CD4-positive, alpha-beta T cell treated with Interleukin-6 at 100 ng/mL for 8 hours (primary cell): ENCODE results near the gene LGI2.

ENCODE experiments used
- DNase-seq: peaks from one replicate; pipeline ENCODE4 v3.0.0-alpha.2; 2020; ENCODE audit warnings: mixed read lengths, low spot score

The LGI2 gene

DNA sequence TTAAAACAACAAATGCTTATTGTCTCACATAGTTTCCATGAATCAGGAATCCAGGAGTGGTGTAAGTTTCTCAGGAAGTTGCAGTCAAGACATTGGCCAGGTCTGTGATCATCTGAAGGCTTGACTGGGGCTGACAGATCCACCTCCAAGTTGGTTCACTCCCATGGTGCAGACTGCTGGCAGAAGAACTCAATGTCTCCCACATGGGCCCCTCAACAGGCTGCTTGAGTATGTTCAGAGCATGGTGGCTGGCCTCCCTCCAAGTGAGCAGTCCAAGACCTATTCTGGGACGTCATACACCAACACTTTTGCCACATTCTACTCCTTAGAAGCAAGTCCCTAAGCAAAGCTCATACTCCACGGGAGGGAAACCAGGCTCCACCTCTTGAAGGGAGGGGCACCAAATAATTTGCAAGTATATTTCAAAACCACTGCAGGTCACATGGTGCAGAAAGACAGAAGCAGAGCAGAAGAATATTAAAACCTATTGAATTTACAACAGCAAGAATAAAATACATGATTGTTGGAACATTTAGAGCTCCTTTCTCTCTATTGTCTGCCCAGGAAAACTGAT is 35.3 kb downstream of the LGI2 start:
- DNase-seq: no peak

DNA sequence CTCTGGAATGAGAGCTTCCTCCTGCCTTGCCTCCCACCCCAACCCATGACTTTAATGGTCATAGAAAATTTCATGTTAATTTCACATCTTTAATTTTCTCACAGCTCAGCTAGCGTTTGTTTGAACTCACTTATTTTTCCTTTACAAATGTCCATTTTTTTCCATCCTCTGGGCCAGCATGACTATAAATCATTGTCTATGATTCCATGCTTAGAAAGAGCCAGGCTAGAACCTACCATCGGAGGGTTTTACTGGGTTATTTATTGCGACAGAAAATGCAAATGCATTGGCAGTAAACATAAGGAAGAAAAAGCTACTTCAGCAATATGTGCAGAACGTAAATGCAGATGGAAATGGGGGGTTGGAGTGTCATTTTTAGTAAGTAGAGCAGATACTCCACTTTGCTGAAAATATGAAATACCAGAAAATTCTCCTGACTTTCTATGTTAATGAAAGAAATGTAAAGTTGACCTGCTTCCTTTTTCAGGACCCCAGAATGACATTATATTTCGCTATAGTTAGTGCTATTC is 37.1 kb downstream of the LGI2 start:
- DNase-seq: no peak

DNA sequence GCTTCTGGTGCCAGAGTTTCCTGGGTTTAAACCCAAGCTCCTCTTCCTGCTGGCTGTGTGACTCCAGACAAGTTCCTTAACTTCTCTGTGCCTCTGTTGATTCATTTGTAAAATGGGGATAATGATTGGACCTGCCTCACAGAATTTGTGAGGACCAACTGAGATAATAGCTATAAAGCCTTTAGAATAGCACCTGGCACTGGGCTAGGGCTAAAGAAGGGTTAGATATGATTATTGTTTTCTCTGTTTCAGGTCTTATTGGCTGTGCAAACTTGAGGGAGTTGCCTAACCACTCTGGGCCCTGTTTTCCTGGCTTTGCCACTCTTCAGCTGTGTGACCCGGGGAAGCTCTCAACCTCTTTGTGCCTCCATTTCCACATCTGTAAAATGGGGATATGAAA is 37.8 kb downstream of the LGI2 start:
- DNase-seq: no peak

- no peak for DNase-seq
These were observed 39.7 kb downstream of the LGI2 start for GRCh38 chr4:24991015-24991414.

- no peak for DNase-seq
These were observed 41.4 kb downstream of the LGI2 start for GRCh38 chr4:24989327-24989726.

DNA sequence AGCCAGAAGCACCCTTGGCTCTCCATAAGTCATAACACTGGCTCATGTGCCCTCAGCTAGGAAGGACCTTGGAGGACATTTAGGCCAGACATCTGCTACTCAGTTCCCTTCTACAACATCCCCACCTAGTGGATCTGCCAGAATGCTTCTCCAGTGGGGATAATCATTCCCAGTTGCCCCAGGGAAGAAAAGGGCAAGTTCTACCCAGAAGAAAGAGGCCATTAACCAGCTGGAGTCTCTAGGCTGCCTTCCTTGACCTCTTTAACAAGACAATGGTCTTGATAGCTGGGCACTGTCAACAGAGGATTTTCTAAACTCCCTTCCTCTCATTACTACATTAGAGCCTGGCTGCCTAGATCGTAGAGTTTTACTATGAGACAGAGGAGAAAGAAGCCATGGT is 42.0 kb downstream of the LGI2 start:
- no peak for DNase-seq

- no peak for DNase-seq
These were observed 45.9 kb downstream of the LGI2 start for GRCh38 chr4:24984602-24985532.

DNA sequence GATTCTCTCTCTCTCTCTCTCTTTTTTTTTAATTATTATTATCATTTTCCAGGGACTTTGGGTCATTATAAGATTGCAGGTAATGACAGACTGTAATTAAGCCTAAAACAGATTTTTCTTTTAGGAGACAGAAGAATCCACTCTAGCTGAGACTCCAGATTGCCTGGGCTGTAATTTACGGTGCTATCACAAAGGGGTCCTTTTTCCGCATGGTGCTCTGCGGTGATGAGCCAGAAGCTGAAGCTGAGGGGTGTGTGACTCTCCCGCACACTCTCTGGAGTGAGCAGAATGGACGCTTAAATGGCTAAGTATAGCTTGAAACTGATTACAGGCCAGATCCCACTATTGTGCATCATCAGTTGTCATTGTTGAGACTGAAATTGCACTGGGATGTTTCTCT is 50.0 kb downstream of the LGI2 start:
- no peak for DNase-seq

- peak; percentile 46 for DNase-seq
These were observed 50.6 kb downstream of the LGI2 start for GRCh38 chr4:24980064-24980690.

GRCh38 chr4:24979554-24979953 is 51.2 kb downstream of the LGI2 start:
- no peak for DNase-seq

- DNase-seq: no peak
These were observed 52.3 kb downstream of the LGI2 start for GRCh38 chr4:24978291-24979075.

DNA sequence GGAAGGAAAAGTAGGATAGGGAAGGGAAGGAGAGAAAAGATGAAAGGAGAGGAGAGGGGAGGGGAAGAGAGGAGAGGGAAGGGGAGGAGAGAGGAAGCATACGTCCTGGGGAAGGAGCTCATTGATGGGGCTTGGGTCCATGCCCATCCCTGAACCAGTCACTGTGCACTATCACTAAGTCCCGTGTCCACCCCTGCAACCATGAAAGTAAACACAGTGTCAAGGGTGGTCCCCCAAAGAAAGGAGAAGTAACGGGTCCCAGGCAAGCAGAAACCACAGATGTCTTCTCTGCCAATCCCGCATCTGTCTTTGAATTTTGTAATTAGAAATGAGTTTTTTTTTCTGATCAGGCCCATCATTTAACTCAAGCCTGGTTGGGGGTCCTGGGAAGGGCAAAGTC is 55.2 kb downstream of the LGI2 start:
- DNase-seq: no peak

DNA sequence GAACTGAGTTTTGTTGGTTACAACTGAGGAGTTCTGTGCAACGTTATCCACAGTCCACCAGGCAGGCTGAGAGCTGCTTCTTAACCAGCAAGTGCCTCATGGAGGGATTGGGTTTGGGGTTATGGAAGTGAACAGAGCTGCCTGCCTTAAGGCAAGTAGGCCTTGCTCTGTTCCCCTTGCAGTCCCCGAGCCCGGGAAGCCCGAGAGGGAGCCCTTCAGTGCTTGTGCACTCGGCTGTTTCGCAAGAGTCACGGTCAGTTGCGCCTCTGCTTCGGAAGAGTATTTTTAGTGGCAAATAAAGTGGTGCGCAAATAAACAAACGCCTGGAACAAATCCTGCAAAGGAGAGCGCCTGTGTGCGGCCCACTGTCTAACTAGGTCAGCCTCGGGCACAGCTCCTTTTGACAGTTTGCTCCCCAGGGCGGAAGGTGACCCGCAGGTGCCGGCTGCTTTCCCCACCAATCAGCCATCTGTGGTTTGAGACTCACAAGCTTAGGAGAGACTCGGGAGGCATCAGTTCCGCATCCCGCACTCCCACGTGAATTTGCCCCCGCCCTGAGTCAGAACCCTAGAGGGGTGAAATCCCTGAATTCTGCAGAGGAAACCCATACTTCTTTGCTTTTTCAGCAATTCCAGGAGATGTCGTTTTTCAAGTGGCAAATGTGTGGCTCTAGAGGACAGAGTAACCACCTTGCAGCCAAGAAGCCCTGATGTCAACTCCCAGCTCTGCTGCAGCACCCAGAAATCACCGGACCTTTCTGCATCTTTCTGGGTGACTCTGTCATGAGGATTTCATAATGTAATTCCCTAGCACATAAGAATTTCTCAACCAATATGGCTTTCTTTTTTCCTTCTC is 56.8 kb downstream of the LGI2 start:
- DNase-seq: no peak

DNA sequence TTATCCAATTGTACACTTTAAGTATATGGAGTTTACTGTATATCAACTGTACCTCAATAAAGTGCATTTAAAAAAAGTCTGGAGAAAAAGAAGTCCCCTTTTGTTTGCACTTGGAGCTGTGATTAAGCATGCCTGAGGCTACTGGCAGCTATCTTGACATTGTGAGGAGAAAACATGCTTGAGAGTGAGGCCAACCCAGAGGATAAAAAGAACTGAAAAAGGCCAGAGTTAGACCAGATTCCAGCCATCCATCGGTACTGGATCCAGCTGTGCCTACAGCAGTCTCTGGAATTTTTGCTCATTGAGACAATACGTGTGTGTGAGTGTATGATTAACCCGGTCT is 57.4 kb downstream of the LGI2 start:
- DNase-seq: no peak

- no peak for DNase-seq
These were observed 59.6 kb downstream of the LGI2 start for GRCh38 chr4:24971192-24971591.

DNA sequence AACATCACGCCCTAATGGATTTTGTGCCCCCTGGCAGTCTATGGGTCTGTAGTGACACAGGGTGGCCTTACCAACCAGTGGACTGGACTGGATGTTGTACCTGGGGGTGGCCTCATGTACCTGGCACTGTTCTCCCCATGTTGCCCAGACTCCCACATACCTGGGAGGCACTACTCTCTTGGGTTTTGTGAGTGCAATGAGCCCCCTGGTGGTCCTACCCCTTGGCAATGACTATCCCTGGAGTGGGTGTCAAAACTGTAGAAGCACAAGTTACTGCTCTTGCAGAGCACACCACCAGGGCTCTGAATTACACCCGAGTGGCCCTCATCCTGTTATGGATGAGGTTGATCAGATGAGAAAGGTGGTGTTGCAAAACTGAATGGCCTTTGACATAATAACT is 60.1 kb downstream of the LGI2 start:
- DNase-seq: no peak

DNA sequence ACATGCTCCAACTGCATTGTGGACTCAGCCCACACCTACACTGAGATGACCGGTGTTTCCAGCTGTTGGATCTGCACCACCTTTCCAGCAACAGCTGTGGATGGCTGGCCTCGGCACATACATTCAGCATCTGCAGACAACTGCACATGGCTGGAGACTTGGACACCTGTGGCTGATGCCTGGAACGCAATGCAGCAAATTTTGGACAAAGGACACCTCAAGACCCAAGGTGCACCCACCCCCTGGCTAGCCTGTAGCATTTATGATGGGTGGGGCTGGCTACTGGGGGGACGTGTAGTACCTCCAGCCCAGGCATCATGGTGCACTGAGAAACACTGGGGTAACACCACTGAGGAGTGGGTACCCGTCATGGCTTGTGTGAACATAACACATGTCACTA is 60.6 kb downstream of the LGI2 start:
- no peak for DNase-seq

DNA sequence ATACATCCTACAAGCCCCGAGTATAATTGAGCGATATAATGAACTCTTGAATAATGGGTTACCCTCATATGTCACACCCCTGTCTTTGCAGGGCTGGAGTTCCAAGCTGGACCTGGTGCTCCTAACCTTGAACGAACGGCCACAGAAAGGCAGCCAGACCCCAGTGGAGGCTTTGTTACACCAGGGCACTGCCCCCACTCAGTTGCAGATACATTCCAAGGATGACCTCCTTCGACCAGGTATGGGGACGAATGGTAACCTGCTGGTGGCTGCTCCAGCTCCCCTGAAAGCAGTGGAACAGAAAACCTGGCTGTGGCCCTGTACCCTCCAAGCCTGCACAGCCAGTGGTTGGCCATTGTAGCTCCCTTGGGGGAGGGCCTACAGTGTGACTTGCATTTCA is 61.3 kb downstream of the LGI2 start:
- DNase-seq: no peak

GRCh38 chr4:24968992-24969391 is 61.8 kb downstream of the LGI2 start:
- DNase-seq: no peak

GRCh38 chr4:24968278-24968677 is 62.5 kb downstream of the LGI2 start:
- no peak for DNase-seq

GRCh38 chr4:24967346-24967745 is 63.4 kb downstream of the LGI2 start:
- no peak for DNase-seq
